Embryonic facial prominence (tissue), 1 donor: ENCODE data around the gene CFAP99.
"Not testable (repeated sequence)": the region's sequence is repeated elsewhere in the genome, so short reads cannot be mapped to it uniquely, and the experiment has no call there.

Experiments
- DNase-seq: peaks from one replicate; pipeline ENCODE4 v3.0.0-alpha.2; 2016; ENCODE audit errors: extremely low spot score

The CFAP99 gene

GRCh38 chr4:2418650-2419571 lies at the start of gene CFAP99:
Gene CFAP99 (plus strand): TSS chr4:2418955.
- peak; percentile 79 for DNase-seq

GRCh38 chr4:2370597-2371320 lies 48.0 kb upstream of the CFAP99 start:
- no peak for DNase-seq

GRCh38 chr4:2371765-2372487 lies 46.8 kb upstream of the CFAP99 start:
- DNase-seq, result no peak

GRCh38 chr4:2372488-2373030 lies 46.2 kb upstream of the CFAP99 start:
- no peak for DNase-seq

- DNase-seq, result no peak
Observed at GRCh38 chr4:2373532-2373931, 45.2 kb upstream of the CFAP99 start.

GRCh38 chr4:2375427-2375826 lies 43.3 kb upstream of the CFAP99 start:
- DNase-seq, result no peak

- no peak for DNase-seq
Observed at GRCh38 chr4:2377241-2377640, 41.5 kb upstream of the CFAP99 start.

- DNase-seq, result no peak
Observed at GRCh38 chr4:2378401-2378800, 40.4 kb upstream of the CFAP99 start.

GRCh38 chr4:2378898-2379297 lies 39.9 kb upstream of the CFAP99 start:
- DNase-seq, result no peak

GRCh38 chr4:2380589-2380988 lies 38.2 kb upstream of the CFAP99 start:
- not testable (repeated sequence) for DNase-seq

GRCh38 chr4:2382769-2383202 lies 36.0 kb upstream of the CFAP99 start:
- not testable (repeated sequence) for DNase-seq

GRCh38 chr4:2383220-2383631 lies 35.5 kb upstream of the CFAP99 start:
- not testable (repeated sequence) for DNase-seq

GRCh38 chr4:2383760-2384159 lies 35.0 kb upstream of the CFAP99 start:
- DNase-seq, result no peak

- no peak for DNase-seq
Observed at GRCh38 chr4:2384245-2384644, 34.5 kb upstream of the CFAP99 start.

- DNase-seq, result no peak
Observed at GRCh38 chr4:2385516-2385915, 33.2 kb upstream of the CFAP99 start.

GRCh38 chr4:2386717-2387116 lies 32.0 kb upstream of the CFAP99 start:
- no peak for DNase-seq

- DNase-seq, result no peak
Observed at GRCh38 chr4:2387218-2387617, 31.5 kb upstream of the CFAP99 start.

GRCh38 chr4:2387829-2388228 lies 30.9 kb upstream of the CFAP99 start:
- no peak for DNase-seq

GRCh38 chr4:2388429-2389182 lies 30.1 kb upstream of the CFAP99 start:
- DNase-seq, result no peak

- no peak for DNase-seq
Observed at GRCh38 chr4:2389691-2390090, 29.1 kb upstream of the CFAP99 start.

- no peak for DNase-seq
Observed at GRCh38 chr4:2390146-2390545, 28.6 kb upstream of the CFAP99 start.
